Astrocyte (in vitro differentiated cells and primary cell): ENCODE measurements around the gene GLB1L3. TPM values are rescaled to one million over a fixed set of nuclear protein-coding genes. Genes with fewer than 3 reads are reported as not detected.

Source experiments
- DNase-seq: peaks from one replicate; pipeline ENCODE4 v3.0.0-alpha.2; 2010; ENCODE audit warnings: low read depth
- FAIRE-seq: peaks from 2 replicates; lab custom pipeline; 2011; peaks lifted over from hg19 to GRCh38; lab: Jason Lieb, UNC
- H2AFZ ChIP-seq: 2 replicates; pipeline ENCODE4 v1.6.0; 2012; ENCODE audit warnings: low read depth, low read length, inconsistent platforms
- H3K27ac ChIP-seq: 2 replicates; pipeline ENCODE4 v1.5.1; 2011; ENCODE audit warnings: low read depth, low read length, inconsistent platforms
- H3K27me3 ChIP-seq: 2 replicates; pipeline ENCODE4 v1.6.0; 2011; ENCODE audit warnings: low read length, inconsistent platforms; ENCODE audit not compliant: insufficient read depth
- H3K36me3 ChIP-seq: 2 replicates; pipeline ENCODE4 v1.5.1; 2011; ENCODE audit warnings: low read length, inconsistent platforms; ENCODE audit not compliant: insufficient read depth
- H3K4me1 ChIP-seq: 2 replicates; pipeline ENCODE4 v1.5.1; 2011; ENCODE audit warnings: low read length, inconsistent platforms; ENCODE audit not compliant: insufficient read depth
- H3K4me2 ChIP-seq: 2 replicates; pipeline ENCODE4 v1.6.0; 2012; ENCODE audit warnings: low read length, inconsistent platforms
- H3K4me3 ChIP-seq: 2 replicates; pipeline ENCODE4 v1.5.1; 2011; ENCODE audit warnings: low read depth, mild to moderate bottlenecking, low read length, inconsistent platforms; ENCODE audit not compliant: insufficient read depth
- H3K79me2 ChIP-seq: 2 replicates; pipeline ENCODE4 v1.6.0; 2012; ENCODE audit warnings: mild to moderate bottlenecking, low read length, inconsistent platforms; ENCODE audit not compliant: insufficient read depth
- H3K9ac ChIP-seq: 2 replicates; pipeline ENCODE4 v1.6.0; 2012; ENCODE audit warnings: mild to moderate bottlenecking, low read length, inconsistent platforms
- H3K9me3 ChIP-seq: 2 replicates; pipeline ENCODE4 v1.5.1; 2012; ENCODE audit warnings: low read depth, mild to moderate bottlenecking, low read length, inconsistent platforms; ENCODE audit not compliant: insufficient read depth
- H4K20me1 ChIP-seq: 2 replicates; pipeline ENCODE4 v1.6.0; 2012; ENCODE audit warnings: low read length, inconsistent platforms; ENCODE audit not compliant: insufficient read depth
- H3K27ac Mint-ChIP-seq: one replicate; pipeline ENCODE4 v1.8.0; 2021; ENCODE audit warnings: mild to moderate bottlenecking, mixed read lengths; ENCODE audit not compliant: unreplicated experiment
- H3K27me3 Mint-ChIP-seq: one replicate; pipeline ENCODE4 v1.8.0; 2021; ENCODE audit warnings: low read depth, mixed read lengths; ENCODE audit not compliant: unreplicated experiment
- H3K36me3 Mint-ChIP-seq: one replicate; pipeline ENCODE4 v1.8.0; 2021; ENCODE audit warnings: low read depth, mixed read lengths; ENCODE audit not compliant: unreplicated experiment
- H3K4me1 Mint-ChIP-seq: one replicate; pipeline ENCODE4 v1.8.0; 2021; ENCODE audit warnings: low read depth, mixed read lengths; ENCODE audit not compliant: unreplicated experiment
- H3K4me3 Mint-ChIP-seq: one replicate; pipeline ENCODE4 v1.8.0; 2021; ENCODE audit warnings: mild to moderate bottlenecking, moderate library complexity, mixed read lengths; ENCODE audit not compliant: unreplicated experiment
- H3K9me3 Mint-ChIP-seq: one replicate; pipeline ENCODE4 v1.8.0; 2021; ENCODE audit warnings: mild to moderate bottlenecking, mixed read lengths; ENCODE audit not compliant: unreplicated experiment
- CTCF ChIP-seq: IDR thresholded peaks from 2 replicates; pipeline ENCODE4 v1.5.1; 2011; ENCODE audit warnings: low read depth, mild to moderate bottlenecking, inconsistent platforms, low read length, moderate library complexity; ENCODE audit not compliant: insufficient read depth
- EZH2 ChIP-seq: IDR thresholded peaks from 2 replicates; pipeline ENCODE4 v1.6.1; 2012; ENCODE audit warnings: mild to moderate bottlenecking, low read length, inconsistent platforms; ENCODE audit not compliant: insufficient read depth
- total RNA-seq: library from RNA; stranded (reverse); gene quantifications from 2 replicates; pipeline ENCODE4 v1.2.1, GENCODE V29; 2021

Gene GLB1L3
- total RNA-seq, 1 donor from 2014 or later = 0.20 TPM

GRCh38 chr11:134261626-134262488 is 14.3 kb upstream of the GLB1L3 start:
- Histone ChIP-seq H3K27ac (no peak overlapping the region), H2AFZ (no peak overlapping the region), H3K27me3 (no peaks in the 10 kb centered on the region), H3K9ac (no peak overlapping the region), H3K4me2 (no peak overlapping the region), H3K36me3 (peaks cover 15% of the 10 kb centered on the region), H3K4me1 (peaks cover 2% of the 10 kb centered on the region), H3K79me2 (no peaks in the 10 kb centered on the region), H4K20me1 (peaks cover 15% of the 10 kb centered on the region), H3K9me3 (no peaks in the 10 kb centered on the region), H3K4me3 (no peak overlapping the region)
- no peak overlapping the region for H3K4me3 Mint-ChIP-seq
- TF ChIP-seq CTCF = peak; percentile 38
- no peak for TF ChIP-seq EZH2
- peaks cover 19% of the 10 kb centered on the region for H3K36me3 Mint-ChIP-seq
- DNase-seq = no peak
- no peak overlapping the region for H3K27ac Mint-ChIP-seq
- no peak for FAIRE-seq
- peaks cover 6% of the 10 kb centered on the region for H3K4me1 Mint-ChIP-seq
- H3K9me3 Mint-ChIP-seq = no peaks in the 10 kb centered on the region
- no peaks in the 10 kb centered on the region for H3K27me3 Mint-ChIP-seq

GRCh38 chr11:134264966-134265764 is 11.0 kb upstream of the GLB1L3 start:
- Histone ChIP-seq H3K9me3 (no peaks in the 10 kb centered on the region), H3K27ac (no peak overlapping the region), H3K9ac (no peak overlapping the region), H3K4me1 (peaks cover 7% of the 10 kb centered on the region), H3K36me3 (peaks cover 3% of the 10 kb centered on the region), H3K79me2 (no peaks in the 10 kb centered on the region), H3K27me3 (peaks cover 5% of the 10 kb centered on the region), H3K4me2 (no peak overlapping the region), H4K20me1 (peaks cover 15% of the 10 kb centered on the region), H2AFZ (no peak overlapping the region), H3K4me3 (no peak overlapping the region)
- no peak for TF ChIP-seq EZH2
- no peak for TF ChIP-seq CTCF
- Mint-ChIP-seq H3K27me3 (peaks cover under 1% of the 10 kb centered on the region), H3K4me3 (no peak overlapping the region), H3K27ac (peak overlapping the region; percentile 62), H3K9me3 (no peaks in the 10 kb centered on the region), H3K4me1 (peaks cover 21% of the 10 kb centered on the region), H3K36me3 (peaks cover 3% of the 10 kb centered on the region)
- FAIRE-seq (no peak), DNase-seq (no peak)
